Suprapubic skin (tissue), 4 donors: ENCODE measurements around the gene RBM17. TPM values are rescaled to one million over a fixed set of nuclear protein-coding genes. Genes with fewer than 3 reads are reported as not detected.

Experiments
- DNase-seq, 2 donors: peaks; one replicate each; pipeline ENCODE4 v3.0.0-alpha.2; 2019; ENCODE audit warnings: low spot score in 2 of 2
- H3K27ac ChIP-seq: fragments of 200-600 bp; sonication (generic); one replicate; pipeline ENCODE4 v1.5.1; 2019
- H3K27me3 ChIP-seq: fragments of 200-600 bp; sonication (generic); one replicate; pipeline ENCODE4 v1.5.1; 2019
- H3K36me3 ChIP-seq: fragments of 200-600 bp; sonication (generic); one replicate; pipeline ENCODE4 v1.5.1; 2019
- H3K4me1 ChIP-seq: fragments of 200-600 bp; sonication (generic); one replicate; pipeline ENCODE4 v1.5.1; 2019
- H3K4me3 ChIP-seq: fragments of 200-600 bp; sonication (generic); one replicate; pipeline ENCODE4 v1.5.1; 2019; ENCODE audit warnings: mild to moderate bottlenecking
- H3K9me3 ChIP-seq: fragments of 200-600 bp; sonication (generic); one replicate; pipeline ENCODE4 v1.5.1; 2019
- EP300 ChIP-seq: sonication (generic); formaldehyde crosslinking; IDR thresholded peaks from one replicate; pipeline ENCODE4 v1.6.1; 2017; ENCODE audit warnings: antibody characterized with exemption
- POLR2A ChIP-seq, 2 donors: fragments of 450-650 bp; IDR thresholded peaks; one replicate each; pipeline ENCODE4 v1.6.1; 2017; ENCODE audit warnings: antibody characterized with exemption in 2 of 2, mild to moderate bottlenecking in 2 of 2, moderate library complexity in 2 of 2
- POLR2AphosphoS5 ChIP-seq, 3 donors: sonication (generic); formaldehyde crosslinking; IDR thresholded peaks; one replicate each; pipeline ENCODE4 v1.6.1; 2017; ENCODE audit warnings: antibody characterized with exemption in 3 of 3
- WGBS: methylation state at CpG from one replicate; pipeline ENCODE4 v1.1.5; 2018; 5-methylcytosine and 5-hydroxymethylcytosine counted together
- total RNA-seq, 4 donors: library from RNA; depleted of rRNA; stranded (reverse); fragments of >200 nt; gene quantifications; one replicate each; pipeline ENCODE4 v1.1.0, GENCODE V29; 2016
- TF ChIP-seq, protein P1 (sequence below), 2 donors: fragments of 200-600 bp in 1 of 2; fragments of 450-650 bp in 1 of 2; sonication (generic) in 1 of 2; IDR thresholded peaks; one replicate each; pipeline ENCODE4 v1.5.1; 2016 to 2019; ENCODE audit warnings: antibody characterized with exemption in 2 of 2, mild to moderate bottlenecking in 1 of 2, moderate library complexity in 1 of 2

RBM17 gene
- total RNA-seq, 4 donors from 2014 or later: 31.9 to 85.6 (median 42.9) TPM

DNA sequence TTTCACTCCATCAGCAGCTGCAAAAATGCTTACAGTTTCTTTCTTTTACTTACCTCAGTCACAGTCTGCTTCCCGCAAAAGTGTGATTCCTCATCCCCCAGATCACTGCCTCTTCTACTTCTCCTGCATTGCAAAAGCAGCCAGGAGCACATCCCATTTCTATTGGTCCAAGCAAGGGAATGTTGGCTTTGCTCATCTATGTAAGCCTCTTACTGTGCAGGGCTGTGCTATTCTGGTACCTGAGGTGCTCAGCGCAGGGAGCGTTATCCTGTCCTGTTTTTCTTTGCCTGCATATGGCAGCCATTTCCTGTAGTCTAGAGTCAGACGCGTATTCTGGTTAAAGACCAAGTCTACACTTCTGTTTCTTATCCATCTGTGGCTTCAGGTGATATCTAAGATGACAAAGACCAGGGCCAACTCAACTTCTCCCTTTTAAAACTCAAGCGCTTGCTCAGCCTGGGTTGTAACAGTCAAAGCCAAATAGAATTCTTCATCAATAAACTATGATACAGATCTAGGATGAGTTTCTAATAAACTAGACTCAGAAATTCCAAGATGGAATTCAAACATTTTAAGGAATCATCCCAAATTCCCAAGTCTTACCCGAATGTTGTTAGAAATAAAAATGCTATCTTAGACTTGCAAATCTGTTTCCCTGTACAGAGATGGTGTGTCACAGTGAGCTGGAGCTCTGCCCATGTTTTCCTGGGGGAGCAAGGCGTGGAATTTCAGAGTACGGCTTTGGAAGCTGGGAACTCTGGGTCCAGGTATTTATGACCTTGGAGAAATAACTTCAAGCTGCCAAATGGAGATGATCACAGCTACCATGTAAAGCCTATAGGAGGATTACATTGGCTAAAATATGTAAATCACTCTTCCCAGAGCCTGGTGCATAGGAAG is 6.1 kb upstream of the RBM17 start:
- no peaks in the 10 kb centered on the region for H3K27me3 ChIP-seq
- WGBS: 78% methylated on average over 9 of the region's 9 CpGs
- H3K4me3 ChIP-seq: no peak overlapping the region
- DNase-seq: no peak
- peaks cover 18% of the 10 kb centered on the region for H3K4me1 ChIP-seq
- H3K36me3 ChIP-seq: no peaks in the 10 kb centered on the region
- H3K9me3 ChIP-seq: no peaks in the 10 kb centered on the region
- TF ChIP-seq, protein P1, sequence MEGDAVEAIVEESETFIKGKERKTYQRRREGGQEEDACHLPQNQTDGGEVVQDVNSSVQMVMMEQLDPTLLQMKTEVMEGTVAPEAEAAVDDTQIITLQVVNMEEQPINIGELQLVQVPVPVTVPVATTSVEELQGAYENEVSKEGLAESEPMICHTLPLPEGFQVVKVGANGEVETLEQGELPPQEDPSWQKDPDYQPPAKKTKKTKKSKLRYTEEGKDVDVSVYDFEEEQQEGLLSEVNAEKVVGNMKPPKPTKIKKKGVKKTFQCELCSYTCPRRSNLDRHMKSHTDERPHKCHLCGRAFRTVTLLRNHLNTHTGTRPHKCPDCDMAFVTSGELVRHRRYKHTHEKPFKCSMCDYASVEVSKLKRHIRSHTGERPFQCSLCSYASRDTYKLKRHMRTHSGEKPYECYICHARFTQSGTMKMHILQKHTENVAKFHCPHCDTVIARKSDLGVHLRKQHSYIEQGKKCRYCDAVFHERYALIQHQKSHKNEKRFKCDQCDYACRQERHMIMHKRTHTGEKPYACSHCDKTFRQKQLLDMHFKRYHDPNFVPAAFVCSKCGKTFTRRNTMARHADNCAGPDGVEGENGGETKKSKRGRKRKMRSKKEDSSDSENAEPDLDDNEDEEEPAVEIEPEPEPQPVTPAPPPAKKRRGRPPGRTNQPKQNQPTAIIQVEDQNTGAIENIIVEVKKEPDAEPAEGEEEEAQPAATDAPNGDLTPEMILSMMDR (IDR thresholded peaks at IDR 0.05): no peak
- TF ChIP-seq POLR2AphosphoS5 (IDR thresholded peaks at IDR 0.05): no peak
- no peak for TF ChIP-seq POLR2A (IDR thresholded peaks at IDR 0.05)
- no peak for TF ChIP-seq EP300
- no peak overlapping the region for H3K27ac ChIP-seq

DNA sequence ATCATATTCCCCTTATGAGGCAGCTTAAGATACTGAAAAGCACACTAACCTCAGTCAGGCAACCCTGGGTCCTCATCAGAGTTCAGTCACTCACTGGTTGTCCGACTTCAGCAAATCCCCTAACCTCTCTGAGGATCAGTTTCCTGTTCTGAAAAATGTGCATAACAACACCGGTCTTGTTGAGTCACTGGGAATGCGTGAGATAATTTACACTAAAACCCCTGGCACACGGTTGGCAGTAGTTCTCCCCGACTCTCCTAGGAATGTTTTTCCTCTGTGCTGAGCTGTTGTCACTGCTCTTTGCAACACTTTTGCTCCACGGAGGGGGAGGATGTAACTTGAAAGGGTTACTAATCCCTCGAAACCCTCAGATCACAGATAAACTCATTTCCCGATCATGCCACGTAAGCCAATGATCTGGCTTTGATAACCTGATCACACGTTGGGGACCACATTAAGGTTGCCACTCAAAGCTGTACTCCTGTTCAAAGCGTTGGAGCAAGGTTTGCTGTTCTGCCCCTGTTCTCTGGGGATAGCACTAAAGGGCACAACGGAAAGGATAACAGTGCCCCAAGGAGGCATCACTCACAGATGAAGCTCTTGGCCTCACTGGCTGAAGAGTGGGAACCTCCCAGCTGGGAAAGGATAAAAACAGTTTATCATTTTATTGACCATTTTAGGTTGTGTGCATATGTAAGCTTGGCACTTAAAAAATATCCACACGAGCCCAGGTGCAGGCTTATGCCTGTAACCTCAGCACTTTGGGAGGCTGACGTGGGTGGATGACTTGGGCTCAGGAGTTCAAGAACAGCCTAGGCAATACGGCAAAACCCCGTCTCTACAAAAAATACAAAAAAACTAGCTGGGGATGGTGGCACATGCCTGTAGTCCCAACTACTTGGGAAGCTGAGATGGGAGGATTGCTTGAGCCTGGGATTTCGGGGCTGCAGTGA is 5.0 kb upstream of the RBM17 start:
- no peak for DNase-seq
- H3K9me3 ChIP-seq: no peaks in the 10 kb centered on the region
- H3K36me3 ChIP-seq: no peaks in the 10 kb centered on the region
- no peak overlapping the region for H3K27ac ChIP-seq
- TF ChIP-seq POLR2AphosphoS5 (IDR thresholded peaks at IDR 0.05) (no peak), EP300 (no peak), POLR2A (IDR thresholded peaks at IDR 0.05) (no peak)
- TF ChIP-seq, protein P1 (IDR thresholded peaks at IDR 0.05): no peak
- no peaks in the 10 kb centered on the region for H3K27me3 ChIP-seq
- H3K4me3 ChIP-seq: no peak overlapping the region
- 55% methylated on average over 17 of the region's 17 CpGs for WGBS
- H3K4me1 ChIP-seq: peaks cover 26% of the 10 kb centered on the region

DNA sequence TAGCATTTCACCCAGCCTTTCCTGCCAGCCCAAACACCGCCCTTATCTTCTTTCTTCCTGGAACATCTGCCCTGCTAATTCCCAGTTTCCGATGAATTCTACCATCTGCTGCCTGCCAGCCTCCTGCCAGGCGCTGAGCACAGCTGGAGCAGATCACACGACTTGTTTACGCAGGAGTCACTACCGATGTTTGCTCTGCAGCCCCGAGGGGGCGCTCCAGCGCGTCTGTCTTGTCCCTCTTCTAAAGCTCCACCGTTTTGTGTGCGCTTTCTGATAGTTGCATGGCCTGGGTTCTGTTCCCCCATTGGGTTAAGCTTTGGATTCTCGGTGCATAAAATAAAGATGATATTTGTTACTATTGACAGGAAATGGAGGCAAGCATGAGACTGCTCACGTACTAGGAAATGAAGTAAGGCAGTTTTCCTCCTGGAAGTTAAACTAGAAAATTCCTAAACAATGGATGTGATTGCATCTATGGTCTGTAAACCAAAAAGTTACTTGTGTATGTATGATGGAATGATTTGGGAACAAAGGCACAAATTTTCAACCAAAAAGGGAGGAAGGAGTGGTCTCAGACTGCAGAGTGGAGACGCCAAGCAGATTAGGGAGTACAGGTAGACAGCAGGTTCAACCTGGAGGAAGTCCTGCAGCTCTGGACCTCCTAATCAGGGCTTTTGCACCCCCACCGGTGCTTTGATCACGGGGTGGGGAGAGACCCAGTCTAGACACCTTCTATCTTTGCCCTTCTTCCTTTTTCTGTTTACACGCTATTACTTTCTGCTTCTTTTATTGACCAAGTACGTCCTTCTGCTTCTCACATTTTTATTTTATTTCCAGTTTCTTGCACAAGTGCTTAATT is 2.2 kb upstream of the RBM17 start:
- WGBS: 17% methylated on average over 19 of the region's 19 CpGs
- TF ChIP-seq POLR2AphosphoS5 (IDR thresholded peaks at IDR 0.05) (peak in 2 of 3 donors; percentile 12 to 67), POLR2A (IDR thresholded peaks at IDR 0.05) (no peak)
- TF ChIP-seq, protein P1 (IDR thresholded peaks at IDR 0.05): peak; percentile 38 to 86
- DNase-seq: peak; percentile 93
- no peaks in the 10 kb centered on the region for H3K36me3 ChIP-seq
- peaks cover 49% of the 10 kb centered on the region for H3K4me1 ChIP-seq
- H3K4me3 ChIP-seq: peak overlapping the region; percentile 17
- no peaks in the 10 kb centered on the region for H3K27me3 ChIP-seq
- H3K27ac ChIP-seq: peak overlapping the region; percentile 31
- H3K9me3 ChIP-seq: no peaks in the 10 kb centered on the region

DNA sequence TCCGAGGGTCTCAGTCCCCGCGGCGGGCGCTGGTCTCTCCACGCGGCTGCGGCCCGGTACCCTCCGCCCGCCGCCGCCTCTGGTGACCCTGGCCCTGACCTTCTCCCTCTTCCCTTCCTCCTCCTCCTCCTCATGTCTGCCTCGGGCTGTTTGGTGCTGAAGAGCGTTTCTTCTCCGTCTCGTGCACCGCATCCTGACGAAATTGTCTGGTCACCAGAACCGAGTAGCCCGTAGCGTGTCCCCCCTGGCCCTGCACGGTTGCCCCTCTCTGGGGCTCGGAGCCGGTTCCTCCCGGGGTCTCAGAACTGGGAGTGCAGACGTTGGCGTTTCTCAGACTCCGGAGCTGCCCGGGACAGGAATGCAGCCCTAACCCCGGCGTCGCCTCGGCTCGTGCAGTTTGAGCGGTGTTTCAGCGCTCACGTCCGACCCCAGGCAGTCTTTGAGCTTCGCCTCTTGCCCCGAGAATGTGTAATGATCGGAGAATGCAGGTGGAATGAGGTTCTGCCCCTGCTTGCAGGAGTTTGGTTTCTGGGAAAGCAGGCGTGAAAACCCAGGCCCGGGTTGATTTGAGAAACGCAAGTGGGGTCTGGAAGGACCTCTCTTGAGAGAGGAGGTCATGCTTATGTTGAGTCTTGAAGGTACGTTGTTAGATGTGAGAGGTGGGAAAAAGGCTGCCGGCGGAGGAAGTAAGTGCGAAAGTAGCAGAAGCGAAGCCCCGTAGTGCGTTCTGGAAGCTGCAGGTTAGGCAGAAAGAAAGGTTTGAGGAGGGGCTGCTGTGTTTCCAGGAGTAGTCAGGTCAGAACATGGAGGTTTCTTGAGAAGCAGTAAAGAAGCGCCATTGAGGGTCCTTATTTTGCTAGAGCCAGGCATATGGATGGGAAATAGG is 743 bp downstream of the RBM17 start:
- WGBS: 2% methylated on average over 50 of the region's 53 CpGs
- no peak for TF ChIP-seq EP300
- H3K4me3 ChIP-seq: peak overlapping the region; percentile 99
- no peaks in the 10 kb centered on the region for H3K9me3 ChIP-seq
- H3K27me3 ChIP-seq: no peaks in the 10 kb centered on the region
- peaks cover 60% of the 10 kb centered on the region for H3K4me1 ChIP-seq
- peak overlapping the region; percentile 92 for H3K27ac ChIP-seq
- no peaks in the 10 kb centered on the region for H3K36me3 ChIP-seq
- DNase-seq: peak; percentile 69 to 80
